GM20000 (cell line): ENCODE data around the gene AOPEP.

Experiments used
- DNase-seq: peaks from one replicate; pipeline ENCODE4 v3.0.0; 2012; ENCODE audit warnings: low spot score
- TF ChIP-seq, protein P1 (sequence below): IDR thresholded peaks from 2 replicates; pipeline ENCODE4 v1.5.1; 2012; ENCODE audit warnings: mild to moderate bottlenecking, control low read depth; ENCODE audit errors: extremely low read depth, missing control alignments

The AOPEP gene

DNA sequence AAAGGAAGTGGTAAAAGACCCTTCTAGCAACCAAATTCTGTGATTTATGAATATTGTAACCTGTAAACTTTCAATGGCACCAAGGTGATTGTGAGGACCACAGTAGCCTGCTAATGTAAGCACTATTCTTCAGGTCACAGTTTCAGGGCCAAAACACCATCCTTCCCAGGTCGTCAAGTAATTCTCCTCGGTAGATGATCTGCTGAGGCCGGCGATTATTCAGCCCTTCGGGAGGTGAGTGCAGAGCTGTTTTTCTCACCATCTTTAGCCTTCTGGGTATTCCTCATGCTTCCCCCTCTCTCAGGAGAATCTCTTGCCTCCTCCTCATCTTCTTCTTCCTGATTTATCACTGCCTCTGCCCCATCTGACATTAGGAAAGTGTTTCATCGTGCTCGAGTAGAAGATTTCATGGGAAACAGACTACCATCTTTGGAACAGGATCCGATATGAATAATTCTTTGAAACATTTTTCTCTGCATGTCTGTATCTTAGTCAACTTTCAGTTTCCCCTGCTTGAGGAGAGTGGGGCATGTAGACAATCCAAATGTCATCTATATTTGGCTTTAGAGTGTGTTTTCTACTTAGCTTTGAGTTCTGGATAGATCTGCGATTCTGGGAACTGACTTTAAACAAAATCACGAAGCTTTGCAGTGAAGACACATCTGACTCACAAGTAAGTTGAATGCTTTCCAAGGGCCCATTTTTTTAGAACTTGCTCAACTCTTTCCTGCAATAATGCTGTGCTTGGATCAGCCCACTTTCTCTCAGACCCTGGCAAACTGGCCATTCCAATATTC, 173.9 kb downstream of the AOPEP start:
- TF ChIP-seq, protein P1, sequence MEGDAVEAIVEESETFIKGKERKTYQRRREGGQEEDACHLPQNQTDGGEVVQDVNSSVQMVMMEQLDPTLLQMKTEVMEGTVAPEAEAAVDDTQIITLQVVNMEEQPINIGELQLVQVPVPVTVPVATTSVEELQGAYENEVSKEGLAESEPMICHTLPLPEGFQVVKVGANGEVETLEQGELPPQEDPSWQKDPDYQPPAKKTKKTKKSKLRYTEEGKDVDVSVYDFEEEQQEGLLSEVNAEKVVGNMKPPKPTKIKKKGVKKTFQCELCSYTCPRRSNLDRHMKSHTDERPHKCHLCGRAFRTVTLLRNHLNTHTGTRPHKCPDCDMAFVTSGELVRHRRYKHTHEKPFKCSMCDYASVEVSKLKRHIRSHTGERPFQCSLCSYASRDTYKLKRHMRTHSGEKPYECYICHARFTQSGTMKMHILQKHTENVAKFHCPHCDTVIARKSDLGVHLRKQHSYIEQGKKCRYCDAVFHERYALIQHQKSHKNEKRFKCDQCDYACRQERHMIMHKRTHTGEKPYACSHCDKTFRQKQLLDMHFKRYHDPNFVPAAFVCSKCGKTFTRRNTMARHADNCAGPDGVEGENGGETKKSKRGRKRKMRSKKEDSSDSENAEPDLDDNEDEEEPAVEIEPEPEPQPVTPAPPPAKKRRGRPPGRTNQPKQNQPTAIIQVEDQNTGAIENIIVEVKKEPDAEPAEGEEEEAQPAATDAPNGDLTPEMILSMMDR, result no peak

DNA sequence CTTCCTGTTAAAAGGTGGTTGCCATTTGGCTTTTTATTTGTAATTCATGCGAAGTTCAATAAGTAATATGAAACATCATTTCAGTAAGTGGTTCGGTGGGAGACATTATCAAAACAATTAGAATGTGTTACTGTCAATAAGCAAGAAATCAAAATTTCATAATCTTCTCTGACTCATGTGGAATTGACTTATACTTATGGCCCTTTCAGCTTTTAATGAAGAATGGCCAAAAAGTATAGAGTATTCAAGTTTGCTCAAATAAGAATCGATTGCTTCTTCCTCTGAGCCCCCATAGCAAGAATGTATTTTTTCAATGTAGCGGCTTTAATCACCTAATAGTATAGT, 174.5 kb downstream of the AOPEP start:
- TF ChIP-seq, protein P1, result no peak
- no peak for DNase-seq

More for the DNA sequence above, 173.9 kb downstream of the AOPEP start:
- no peak for DNase-seq

DNA sequence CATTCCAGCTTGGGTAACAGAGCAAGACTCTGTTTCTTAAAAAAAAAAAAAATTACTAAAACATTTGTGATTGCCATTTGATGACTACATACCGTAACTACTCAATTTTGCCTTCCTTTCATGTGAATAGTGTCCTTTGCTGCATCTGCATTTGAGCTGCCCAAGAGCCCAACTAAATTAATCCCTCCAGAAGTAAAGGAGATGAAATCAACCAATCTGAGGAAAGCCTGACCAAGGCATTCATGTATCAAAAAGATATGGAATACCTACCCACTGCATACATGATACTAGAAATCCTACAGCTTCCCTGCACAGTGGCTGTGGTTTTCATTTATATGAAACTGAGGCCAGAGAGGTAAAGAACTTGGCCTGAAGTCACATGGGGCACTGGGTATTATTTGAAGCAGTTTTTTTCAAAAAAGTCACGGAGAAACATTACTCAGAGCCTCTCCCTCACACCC, 177.5 kb downstream of the AOPEP start:
- DNase-seq, result no peak
- TF ChIP-seq, protein P1, result no peak

DNA sequence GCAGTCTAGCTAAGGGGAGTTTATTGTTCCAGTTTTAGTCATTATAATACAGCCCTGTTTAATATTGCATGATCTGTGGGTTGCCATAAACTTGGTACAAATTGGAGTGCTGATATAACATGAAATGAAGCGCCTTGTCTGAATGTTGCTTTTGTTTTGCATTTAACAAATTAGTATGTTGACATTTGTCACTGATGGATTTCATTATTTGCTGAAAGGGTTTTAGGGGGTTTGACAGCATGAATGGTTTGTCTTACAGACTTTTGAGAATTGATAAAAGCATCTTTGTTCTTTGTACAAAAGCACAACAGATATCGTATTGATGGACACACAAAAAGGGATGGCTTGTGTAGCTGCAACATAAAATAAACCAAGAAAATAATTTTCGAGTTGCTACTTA, 178.3 kb downstream of the AOPEP start:
- no peak for DNase-seq
- TF ChIP-seq, protein P1, result no peak

DNA sequence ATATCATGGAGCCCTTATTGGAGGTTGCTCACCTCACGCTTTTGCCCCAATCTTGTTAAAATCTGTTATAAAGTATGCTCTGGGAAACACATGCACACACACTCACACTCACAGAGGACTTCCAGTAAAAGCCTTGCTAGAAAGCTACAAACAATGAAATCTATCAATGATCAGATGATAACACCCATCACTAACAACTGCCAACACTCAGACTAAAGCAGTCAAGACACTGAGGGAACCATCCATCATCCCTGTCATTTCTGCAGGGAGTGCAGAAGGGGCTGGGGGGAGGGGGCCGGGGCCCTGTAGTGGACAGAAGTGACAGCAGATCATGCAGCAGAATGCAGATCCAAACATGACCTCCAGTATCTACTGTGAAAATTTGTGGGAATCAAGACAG, 179.1 kb downstream of the AOPEP start:
- no peak for DNase-seq
- TF ChIP-seq, protein P1, result no peak

DNA sequence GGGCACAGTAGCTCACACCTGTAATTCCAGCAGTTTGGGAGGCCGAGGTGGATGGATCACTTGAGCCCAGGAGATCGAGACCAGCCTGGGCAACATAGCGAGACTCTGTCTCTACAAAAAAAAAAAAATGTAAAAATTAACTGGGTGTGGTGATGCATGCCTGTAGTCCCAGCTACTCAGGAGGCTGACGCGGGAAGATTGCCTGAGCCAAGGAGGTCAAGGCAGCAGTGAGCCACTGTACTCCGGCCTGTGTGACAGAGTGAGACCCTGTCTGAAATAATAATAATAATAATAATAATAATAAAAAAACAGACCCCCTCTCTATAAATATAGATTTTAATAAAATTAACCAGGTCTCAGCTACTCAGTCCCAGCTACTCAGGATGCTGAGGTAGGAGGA, 179.7 kb downstream of the AOPEP start:
- DNase-seq, result no peak
- TF ChIP-seq, protein P1, result no peak

DNA sequence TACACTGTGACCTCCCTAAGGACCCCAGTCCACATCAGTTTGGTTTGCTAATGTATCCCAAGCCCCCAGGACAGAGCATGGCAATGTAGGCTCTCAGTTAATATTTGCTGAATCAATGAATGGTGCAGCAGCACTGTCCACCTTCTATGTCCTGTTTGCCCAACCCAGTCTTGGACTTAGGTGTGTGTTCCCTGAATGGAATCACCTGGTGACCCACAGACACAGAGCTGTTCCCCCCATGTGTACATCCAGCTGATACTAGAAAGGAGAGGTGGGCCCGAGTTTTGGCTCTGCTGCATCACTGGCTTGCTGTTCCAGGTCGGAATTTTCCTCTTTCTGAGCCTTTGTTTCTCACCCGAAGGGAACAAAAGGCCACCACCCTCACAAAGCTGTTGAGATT, 180.2 kb downstream of the AOPEP start:
- TF ChIP-seq, protein P1, result no peak
- no peak for DNase-seq
